ENCODE measurements around the gene HMGXB4. TPM values are rescaled to one million over a fixed set of nuclear protein-coding genes. Genes with fewer than 3 reads are reported as not detected.

The HMGXB4 gene
- total RNA-seq, 1 donor from 2014 or later, result 24.7 TPM

- H3K4me3 ChIP-seq (ENCODE audit: low read depth, low read length), result no peak overlapping the region
- no peak for TF ChIP-seq CTCF (conservative IDR thresholded peaks at IDR 0.05; ENCODE audit: low read depth, low read length)
- no peak for DNase-seq (ENCODE audit: low read depth)
These were observed 85.1 kb downstream of the HMGXB4 start for GRCh38 chr22:35342390-35342789.

DNA sequence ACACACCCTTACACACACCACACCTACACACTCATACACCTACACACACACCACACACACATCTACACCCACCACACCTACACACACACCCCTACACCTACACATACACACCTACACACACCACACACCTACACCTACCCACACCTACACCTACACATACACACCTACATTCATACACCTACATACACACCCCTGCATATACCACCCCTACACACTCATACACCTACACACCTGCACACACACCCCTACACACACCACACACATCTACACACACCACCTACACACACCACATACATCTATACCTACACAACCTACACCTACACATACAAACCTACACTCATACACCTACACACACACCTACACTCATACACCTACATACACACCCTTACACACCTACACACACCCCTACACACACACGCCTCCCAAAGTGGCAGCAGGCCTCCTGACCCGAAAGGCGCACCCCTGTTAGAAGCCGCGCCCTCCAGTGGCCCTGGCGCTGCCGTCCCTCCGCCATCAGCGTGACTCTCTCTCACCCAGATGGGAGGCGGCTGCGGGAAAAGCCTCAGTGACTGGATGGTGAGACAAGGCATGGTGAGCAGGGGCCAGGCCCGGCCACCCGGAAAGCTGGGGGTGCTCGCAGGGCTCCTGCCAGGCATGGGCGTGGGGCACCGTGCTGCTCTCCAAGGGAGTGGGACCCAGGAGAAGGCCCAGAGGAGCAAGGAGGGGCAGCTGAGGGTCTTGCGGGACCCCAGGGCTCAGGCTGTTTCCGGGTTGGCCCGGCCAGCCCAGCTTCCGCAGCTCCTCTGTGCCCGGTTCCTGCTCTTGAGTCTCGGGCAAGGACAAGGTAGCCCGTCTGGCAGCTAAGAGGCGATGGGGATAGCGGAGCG is 86.6 kb downstream of the HMGXB4 start:
- H3K4me3 ChIP-seq (ENCODE audit: low read depth, low read length), result no peak overlapping the region
- TF ChIP-seq CTCF (conservative IDR thresholded peaks at IDR 0.05; ENCODE audit: low read depth, low read length), result no peak
- no peak for DNase-seq (ENCODE audit: low read depth)

GRCh38 chr22:35344956-35345690 is 87.8 kb downstream of the HMGXB4 start:
- no peak for DNase-seq (ENCODE audit: low read depth)
- TF ChIP-seq CTCF (conservative IDR thresholded peaks at IDR 0.05; ENCODE audit: low read depth, low read length), result no peak
- H3K4me3 ChIP-seq (ENCODE audit: low read depth, low read length), result no peak overlapping the region

Other genes starting within 250 kb of the HMGXB4 start
- not detected in 2 replicates for gene ISX, start 191.3 kb upstream of the HMGXB4 start, total RNA-seq
- gene TOM1, start 42.4 kb downstream of the HMGXB4 start, total RNA-seq, result 17.2 and 24.0 TPM in 2 replicates
- gene HMOX1, start 123.6 kb downstream of the HMGXB4 start, total RNA-seq, result 10.5 and 21.8 TPM in 2 replicates
- 87.6 and 157 TPM in 2 replicates for gene MCM5, start 142.6 kb downstream of the HMGXB4 start, total RNA-seq

Data from epithelial cell of proximal tubule (primary cell).